HepG2 (cell line): ENCODE data around the gene LRRC25. TPM values are rescaled to one million over a fixed set of nuclear protein-coding genes. Genes with fewer than 3 reads are reported as not detected.

Experiments used
- ATF7-NPFF ChIP-seq: sonication (generic); formaldehyde crosslinking; IDR thresholded peaks from 2 replicates; pipeline ENCODE4 v1.8.1; 2023; ENCODE audit warnings: mild to moderate bottlenecking, low read depth, missing genetic modification reagents, moderate library complexity
- ZNF224 ChIP-seq: sonication (generic); formaldehyde crosslinking; IDR thresholded peaks from 2 replicates; pipeline ENCODE4 v1.5.0; 2020; ENCODE audit warnings: mild to moderate bottlenecking, missing genetic modification reagents
- polyA plus RNA-seq, 8 experiments: library from polyadenylated mRNA; depleted of rRNA in 3 of 8; stranded (reverse) in 7 of 8; unstranded in 1 of 8; fragments of >200 nt; fragmentation: Illumina TruSeq in 4 of 8; extraction: Trizol in 4 of 8; gene quantifications; 2 replicates each; pipeline versions ENCODE4 v1.2.1 to v1.2.3, GENCODE V29; 2011 to 2016; ENCODE audit warnings: low read depth in 4 of 8, missing spikeins in 1 of 8, mixed read lengths in 1 of 8; ENCODE audit not compliant: insufficient read depth in 1 of 8
- total RNA-seq, 5 experiments: library from RNA; depleted of rRNA; stranded (reverse); fragments of >200 nt; fragmentation: Illumina TruSeq; extraction: Trizol; gene quantifications; 2 replicates each; pipeline ENCODE4 v1.2.3, GENCODE V29; 2016; ENCODE audit warnings: low read depth in 1 of 5
- TF ChIP-seq, protein P1 (sequence below): sonication (generic); formaldehyde crosslinking; IDR thresholded peaks from 2 replicates; pipeline ENCODE4 v1.4.0; 2020; ENCODE audit warnings: missing genetic modification reagents
- TF ChIP-seq, protein P2 (sequence below): sonication (generic); formaldehyde crosslinking; IDR thresholded peaks from 2 replicates; pipeline ENCODE4 v1.9.0; 2021; ENCODE audit warnings: missing genetic modification reagents, mild to moderate bottlenecking, borderline replicate concordance
- TF ChIP-seq, protein P3 (sequence below): IDR thresholded peaks from 2 replicates; pipeline ENCODE4 v1.6.1; 2016; ENCODE audit warnings: low read depth, missing genetic modification reagents, missing compliant biosample characterization
- TF ChIP-seq, protein P4 (sequence below): sonication (generic); formaldehyde crosslinking; IDR thresholded peaks from 2 replicates; pipeline ENCODE4 v1.4.0; 2020; ENCODE audit warnings: missing genetic modification reagents, borderline replicate concordance

Gene LRRC25
- total and polyA plus RNA-seq, 2 of the 13 experiments (the other 11 are each of a cell fraction or from before 2014, with no cell fraction given), result 0.13 to 0.53 TPM

DNA sequence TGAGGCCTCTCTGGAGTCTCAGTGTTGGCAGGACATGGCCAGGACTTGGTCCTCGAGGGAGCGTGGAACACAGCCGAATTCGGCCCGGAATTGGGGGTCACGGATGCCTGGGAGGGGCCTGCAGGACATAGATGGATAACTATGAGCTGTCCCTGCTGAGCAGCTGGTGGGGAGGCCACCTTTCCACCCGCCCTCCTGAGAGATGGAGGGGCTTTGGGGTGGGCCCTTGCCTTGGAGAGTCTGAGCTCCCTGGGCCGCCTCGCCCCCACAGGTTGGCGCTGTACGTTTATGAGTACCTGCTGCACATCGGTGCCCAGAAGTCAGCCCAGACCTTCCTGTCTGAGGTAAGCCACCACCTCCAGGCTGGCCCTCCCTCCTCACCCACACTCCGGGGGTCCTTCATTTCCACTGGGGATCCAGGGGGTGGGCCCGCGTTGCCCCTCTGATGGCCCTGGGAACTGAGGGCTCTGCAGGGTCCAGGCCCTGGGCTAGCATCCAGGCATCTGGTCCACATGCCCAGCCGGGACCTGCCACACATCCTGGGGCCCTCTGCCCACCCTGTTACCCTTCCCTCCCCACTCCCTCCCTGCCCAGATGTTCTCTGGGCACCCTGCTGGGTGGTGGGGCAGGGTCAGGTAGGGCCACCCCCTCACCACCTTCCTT, 29.8 kb upstream of the LRRC25 start (continued):
- TF ChIP-seq, protein P1, sequence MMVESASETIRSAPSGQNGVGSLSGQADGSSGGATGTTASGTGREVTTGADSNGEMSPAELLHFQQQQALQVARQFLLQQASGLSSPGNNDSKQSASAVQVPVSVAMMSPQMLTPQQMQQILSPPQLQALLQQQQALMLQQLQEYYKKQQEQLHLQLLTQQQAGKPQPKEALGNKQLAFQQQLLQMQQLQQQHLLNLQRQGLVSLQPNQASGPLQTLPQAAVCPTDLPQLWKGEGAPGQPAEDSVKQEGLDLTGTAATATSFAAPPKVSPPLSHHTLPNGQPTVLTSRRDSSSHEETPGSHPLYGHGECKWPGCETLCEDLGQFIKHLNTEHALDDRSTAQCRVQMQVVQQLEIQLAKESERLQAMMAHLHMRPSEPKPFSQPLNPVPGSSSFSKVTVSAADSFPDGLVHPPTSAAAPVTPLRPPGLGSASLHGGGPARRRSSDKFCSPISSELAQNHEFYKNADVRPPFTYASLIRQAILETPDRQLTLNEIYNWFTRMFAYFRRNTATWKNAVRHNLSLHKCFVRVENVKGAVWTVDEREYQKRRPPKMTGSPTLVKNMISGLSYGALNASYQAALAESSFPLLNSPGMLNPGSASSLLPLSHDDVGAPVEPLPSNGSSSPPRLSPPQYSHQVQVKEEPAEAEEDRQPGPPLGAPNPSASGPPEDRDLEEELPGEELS (CRISPR knock-in tag), result no peak
- no peak for TF ChIP-seq ZNF224 (CRISPR knock-in tag)
- TF ChIP-seq, protein P2, sequence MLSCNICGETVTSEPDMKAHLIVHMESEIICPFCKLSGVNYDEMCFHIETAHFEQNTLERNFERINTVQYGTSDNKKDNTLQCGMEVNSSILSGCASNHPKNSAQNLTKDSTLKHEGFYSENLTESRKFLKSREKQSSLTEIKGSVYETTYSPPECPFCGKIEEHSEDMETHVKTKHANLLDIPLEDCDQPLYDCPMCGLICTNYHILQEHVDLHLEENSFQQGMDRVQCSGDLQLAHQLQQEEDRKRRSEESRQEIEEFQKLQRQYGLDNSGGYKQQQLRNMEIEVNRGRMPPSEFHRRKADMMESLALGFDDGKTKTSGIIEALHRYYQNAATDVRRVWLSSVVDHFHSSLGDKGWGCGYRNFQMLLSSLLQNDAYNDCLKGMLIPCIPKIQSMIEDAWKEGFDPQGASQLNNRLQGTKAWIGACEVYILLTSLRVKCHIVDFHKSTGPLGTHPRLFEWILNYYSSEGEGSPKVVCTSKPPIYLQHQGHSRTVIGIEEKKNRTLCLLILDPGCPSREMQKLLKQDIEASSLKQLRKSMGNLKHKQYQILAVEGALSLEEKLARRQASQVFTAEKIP, result no peak
- TF ChIP-seq, protein P3, sequence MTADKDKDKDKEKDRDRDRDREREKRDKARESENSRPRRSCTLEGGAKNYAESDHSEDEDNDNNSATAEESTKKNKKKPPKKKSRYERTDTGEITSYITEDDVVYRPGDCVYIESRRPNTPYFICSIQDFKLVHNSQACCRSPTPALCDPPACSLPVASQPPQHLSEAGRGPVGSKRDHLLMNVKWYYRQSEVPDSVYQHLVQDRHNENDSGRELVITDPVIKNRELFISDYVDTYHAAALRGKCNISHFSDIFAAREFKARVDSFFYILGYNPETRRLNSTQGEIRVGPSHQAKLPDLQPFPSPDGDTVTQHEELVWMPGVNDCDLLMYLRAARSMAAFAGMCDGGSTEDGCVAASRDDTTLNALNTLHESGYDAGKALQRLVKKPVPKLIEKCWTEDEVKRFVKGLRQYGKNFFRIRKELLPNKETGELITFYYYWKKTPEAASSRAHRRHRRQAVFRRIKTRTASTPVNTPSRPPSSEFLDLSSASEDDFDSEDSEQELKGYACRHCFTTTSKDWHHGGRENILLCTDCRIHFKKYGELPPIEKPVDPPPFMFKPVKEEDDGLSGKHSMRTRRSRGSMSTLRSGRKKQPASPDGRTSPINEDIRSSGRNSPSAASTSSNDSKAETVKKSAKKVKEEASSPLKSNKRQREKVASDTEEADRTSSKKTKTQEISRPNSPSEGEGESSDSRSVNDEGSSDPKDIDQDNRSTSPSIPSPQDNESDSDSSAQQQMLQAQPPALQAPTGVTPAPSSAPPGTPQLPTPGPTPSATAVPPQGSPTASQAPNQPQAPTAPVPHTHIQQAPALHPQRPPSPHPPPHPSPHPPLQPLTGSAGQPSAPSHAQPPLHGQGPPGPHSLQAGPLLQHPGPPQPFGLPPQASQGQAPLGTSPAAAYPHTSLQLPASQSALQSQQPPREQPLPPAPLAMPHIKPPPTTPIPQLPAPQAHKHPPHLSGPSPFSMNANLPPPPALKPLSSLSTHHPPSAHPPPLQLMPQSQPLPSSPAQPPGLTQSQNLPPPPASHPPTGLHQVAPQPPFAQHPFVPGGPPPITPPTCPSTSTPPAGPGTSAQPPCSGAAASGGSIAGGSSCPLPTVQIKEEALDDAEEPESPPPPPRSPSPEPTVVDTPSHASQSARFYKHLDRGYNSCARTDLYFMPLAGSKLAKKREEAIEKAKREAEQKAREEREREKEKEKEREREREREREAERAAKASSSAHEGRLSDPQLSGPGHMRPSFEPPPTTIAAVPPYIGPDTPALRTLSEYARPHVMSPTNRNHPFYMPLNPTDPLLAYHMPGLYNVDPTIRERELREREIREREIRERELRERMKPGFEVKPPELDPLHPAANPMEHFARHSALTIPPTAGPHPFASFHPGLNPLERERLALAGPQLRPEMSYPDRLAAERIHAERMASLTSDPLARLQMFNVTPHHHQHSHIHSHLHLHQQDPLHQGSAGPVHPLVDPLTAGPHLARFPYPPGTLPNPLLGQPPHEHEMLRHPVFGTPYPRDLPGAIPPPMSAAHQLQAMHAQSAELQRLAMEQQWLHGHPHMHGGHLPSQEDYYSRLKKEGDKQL (CRISPR knock-in tag), result no peak
- no peak for TF ChIP-seq ATF7-NPFF (CRISPR knock-in tag)
- TF ChIP-seq, protein P4, sequence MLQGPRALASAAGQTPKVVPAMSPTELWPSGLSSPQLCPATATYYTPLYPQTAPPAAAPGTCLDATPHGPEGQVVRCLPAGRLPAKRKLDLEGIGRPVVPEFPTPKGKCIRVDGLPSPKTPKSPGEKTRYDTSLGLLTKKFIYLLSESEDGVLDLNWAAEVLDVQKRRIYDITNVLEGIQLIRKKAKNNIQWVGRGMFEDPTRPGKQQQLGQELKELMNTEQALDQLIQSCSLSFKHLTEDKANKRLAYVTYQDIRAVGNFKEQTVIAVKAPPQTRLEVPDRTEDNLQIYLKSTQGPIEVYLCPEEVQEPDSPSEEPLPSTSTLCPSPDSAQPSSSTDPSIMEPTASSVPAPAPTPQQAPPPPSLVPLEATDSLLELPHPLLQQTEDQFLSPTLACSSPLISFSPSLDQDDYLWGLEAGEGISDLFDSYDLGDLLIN (CRISPR knock-in tag), result no peak
